ENCODE results near the gene LDB2. TPM values are rescaled to one million over a fixed set of nuclear protein-coding genes. Genes with fewer than 3 reads are reported as not detected.
"Not testable (repeated sequence)": the region's sequence is repeated elsewhere in the genome, so short reads cannot be mapped to it uniquely, and the experiment has no call there.

Gene LDB2
- total RNA-seq, 2 donors from 2014 or later: not detected

- no peaks in the 10 kb centered on the region for H3K36me3 Mint-ChIP-seq (ENCODE audit: low read depth)
- ATAC-seq (no peak), DNase-seq (no peak)
Measured at GRCh38 chr4:16544251-16544721, 354.2 kb downstream of the LDB2 start.

GRCh38 chr4:16537926-16538325, 360.5 kb downstream of the LDB2 start:
- ATAC-seq: no peak
- H3K9me3 ChIP-seq (ENCODE audit: control insufficient read depth, low read length, poor library complexity, severe bottlenecking): no peaks in the 10 kb centered on the region
- no peaks in the 10 kb centered on the region for H3K27me3 Mint-ChIP-seq
- no peak for DNase-seq
- H3K4me1 Mint-ChIP-seq: no peaks in the 10 kb centered on the region
- no peaks in the 10 kb centered on the region for H3K36me3 Mint-ChIP-seq (ENCODE audit: low read depth)
- H3K27ac Mint-ChIP-seq: no peak overlapping the region
- no peak overlapping the region for H3K4me3 Mint-ChIP-seq

More at GRCh38 chr4:16544251-16544721, 354.2 kb downstream of the LDB2 start:
- no peaks in the 10 kb centered on the region for H3K9me3 ChIP-seq (ENCODE audit: control insufficient read depth, low read length, poor library complexity, severe bottlenecking)
- Mint-ChIP-seq H3K27ac (no peak overlapping the region), H3K27me3 (no peaks in the 10 kb centered on the region), H3K4me1 (no peaks in the 10 kb centered on the region), H3K4me3 (no peak overlapping the region)

DNA sequence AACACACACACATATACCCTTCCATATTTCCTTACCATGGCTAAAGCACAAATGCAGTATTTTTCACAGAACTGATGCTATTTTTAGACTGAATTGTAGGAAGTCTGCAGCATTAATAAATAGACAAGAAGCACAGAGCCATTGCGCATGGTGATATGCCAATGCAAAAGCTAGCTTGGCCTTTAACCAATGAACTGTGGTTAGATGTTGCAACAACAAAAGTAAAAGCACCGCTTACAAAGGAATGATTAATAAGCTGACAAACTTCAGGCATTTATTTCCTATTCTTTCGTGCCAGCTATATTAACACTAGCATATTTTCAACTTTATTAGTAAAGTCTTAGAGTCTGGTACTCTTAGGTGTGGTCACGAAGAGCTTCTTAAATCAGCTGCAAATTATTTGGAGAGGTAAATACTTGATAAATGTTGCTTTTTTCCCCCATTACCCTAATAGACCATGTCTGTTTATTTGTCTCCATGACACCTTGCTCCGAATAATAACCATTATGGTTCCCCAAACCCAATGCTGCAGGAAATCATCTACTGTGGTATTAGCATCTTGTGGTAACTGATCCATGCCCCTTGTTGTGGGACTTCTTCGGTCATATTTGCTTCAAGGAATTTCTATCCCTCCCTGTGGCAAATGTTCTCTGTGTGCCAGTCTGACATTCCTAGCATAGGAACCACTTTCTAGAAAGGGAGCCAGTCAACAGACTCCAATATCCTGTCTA, 366.0 kb downstream of the LDB2 start:
- H3K9me3 ChIP-seq (ENCODE audit: control insufficient read depth, low read length, poor library complexity, severe bottlenecking): no peaks in the 10 kb centered on the region
- Mint-ChIP-seq H3K4me3 (no peak overlapping the region), H3K36me3 (ENCODE audit: low read depth) (no peaks in the 10 kb centered on the region), H3K4me1 (no peaks in the 10 kb centered on the region), H3K27ac (no peak overlapping the region), H3K27me3 (no peaks in the 10 kb centered on the region)
- no peak for DNase-seq
- ATAC-seq: no peak

DNA sequence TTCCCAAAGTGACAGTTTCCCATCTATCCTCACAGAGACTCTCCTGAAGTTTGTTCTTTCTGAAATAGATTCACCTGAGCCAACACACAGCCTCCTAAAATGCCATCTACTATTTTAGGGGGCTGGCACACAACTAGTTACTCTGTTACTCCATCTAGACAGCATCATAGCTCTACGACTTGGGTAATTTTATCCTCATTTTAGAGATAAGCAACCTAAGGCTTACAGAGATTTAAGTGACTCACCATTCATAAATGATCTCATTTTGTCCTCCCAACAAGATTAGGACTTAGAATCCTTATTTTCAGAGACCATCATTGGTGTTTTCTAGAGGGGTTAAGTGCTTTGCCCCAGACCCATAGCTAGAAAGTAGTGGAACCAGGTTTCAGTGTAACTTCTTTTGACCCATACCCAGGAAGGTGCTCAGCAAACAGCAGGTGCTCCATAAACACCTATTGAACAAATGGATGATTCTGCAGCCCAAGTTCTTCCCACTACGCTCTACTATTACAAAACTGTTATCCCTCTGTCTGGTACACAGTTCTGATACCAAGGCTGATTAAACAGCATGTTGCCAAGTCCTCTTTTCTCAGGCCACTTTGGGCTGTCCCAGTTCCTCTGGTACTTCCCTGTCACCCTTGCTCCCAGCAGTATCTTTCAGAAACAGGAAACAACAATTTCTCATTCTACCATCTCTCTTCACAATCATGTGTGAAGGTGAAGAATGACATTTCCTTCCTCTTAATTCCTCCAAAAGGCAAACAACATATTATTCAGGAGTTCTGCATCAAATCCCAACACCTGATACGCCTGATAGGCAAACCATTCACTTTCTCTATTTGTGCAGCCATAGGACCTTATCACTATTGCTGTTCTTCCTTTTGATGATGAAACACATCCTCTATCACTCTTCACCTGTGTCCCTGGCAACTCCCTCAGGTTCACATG, 367.5 kb downstream of the LDB2 start:
- Mint-ChIP-seq H3K4me3 (no peak overlapping the region), H3K4me1 (no peaks in the 10 kb centered on the region), H3K27me3 (no peaks in the 10 kb centered on the region), H3K36me3 (ENCODE audit: low read depth) (no peaks in the 10 kb centered on the region), H3K27ac (no peak overlapping the region)
- DNase-seq: no peak
- H3K9me3 ChIP-seq (ENCODE audit: control insufficient read depth, low read length, poor library complexity, severe bottlenecking): no peaks in the 10 kb centered on the region
- no peak for ATAC-seq

DNA sequence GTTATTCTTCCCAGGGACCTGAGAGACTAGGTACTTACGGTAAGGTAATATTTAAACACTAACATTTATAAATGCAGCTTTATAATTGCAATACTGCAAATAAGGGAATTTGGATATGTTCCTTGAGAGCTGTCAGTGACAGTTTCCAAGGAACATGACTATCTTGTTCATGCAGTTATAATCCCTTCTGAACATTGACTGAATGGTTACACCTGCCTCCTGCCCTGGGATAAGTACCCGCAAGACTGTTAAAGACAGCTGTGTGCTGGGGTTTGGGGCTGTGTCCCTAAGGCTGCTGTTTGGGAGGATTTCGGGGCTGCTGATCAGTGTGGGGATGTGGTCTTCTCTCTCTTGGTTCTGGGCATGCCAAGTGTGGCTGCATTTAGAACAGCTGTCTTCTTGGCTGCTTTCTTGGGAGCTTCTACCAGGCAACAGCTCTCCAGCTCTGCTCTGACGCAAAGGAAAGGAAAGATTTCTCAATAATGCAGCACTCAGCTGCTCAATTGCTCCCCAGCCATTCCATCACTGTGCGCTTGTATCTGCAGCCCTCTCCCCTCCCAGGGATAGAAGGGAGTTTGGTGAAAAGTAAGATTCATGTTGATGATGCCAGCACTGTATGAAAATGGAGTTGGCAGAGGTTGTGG, 373.4 kb downstream of the LDB2 start:
- no peak overlapping the region for H3K4me3 Mint-ChIP-seq
- no peak overlapping the region for H3K27ac Mint-ChIP-seq
- ATAC-seq (no peak), DNase-seq (no peak)
- H3K36me3 Mint-ChIP-seq (ENCODE audit: low read depth): no peaks in the 10 kb centered on the region
- no peaks in the 10 kb centered on the region for H3K4me1 Mint-ChIP-seq
- no peaks in the 10 kb centered on the region for H3K27me3 Mint-ChIP-seq
- no peaks in the 10 kb centered on the region for H3K9me3 ChIP-seq (ENCODE audit: control insufficient read depth, low read length, poor library complexity, severe bottlenecking)

GRCh38 chr4:16524406-16524805, 374.0 kb downstream of the LDB2 start:
- no peaks in the 10 kb centered on the region for H3K9me3 ChIP-seq (ENCODE audit: control insufficient read depth, low read length, poor library complexity, severe bottlenecking)
- Mint-ChIP-seq H3K4me1 (no peaks in the 10 kb centered on the region), H3K27ac (no peak overlapping the region), H3K36me3 (ENCODE audit: low read depth) (no peaks in the 10 kb centered on the region), H3K27me3 (no peaks in the 10 kb centered on the region), H3K4me3 (no peak overlapping the region)
- DNase-seq (no peak), ATAC-seq (no peak)

- not testable (repeated sequence) for ATAC-seq; H3K27ac Mint-ChIP-seq; H3K4me3 Mint-ChIP-seq; H3K27me3 Mint-ChIP-seq; DNase-seq; H3K4me1 Mint-ChIP-seq; H3K36me3 Mint-ChIP-seq (ENCODE audit: low read depth); H3K9me3 ChIP-seq (ENCODE audit: control insufficient read depth, low read length, poor library complexity, severe bottlenecking)
Measured at GRCh38 chr4:16523526-16523925, 374.9 kb downstream of the LDB2 start.

DNA sequence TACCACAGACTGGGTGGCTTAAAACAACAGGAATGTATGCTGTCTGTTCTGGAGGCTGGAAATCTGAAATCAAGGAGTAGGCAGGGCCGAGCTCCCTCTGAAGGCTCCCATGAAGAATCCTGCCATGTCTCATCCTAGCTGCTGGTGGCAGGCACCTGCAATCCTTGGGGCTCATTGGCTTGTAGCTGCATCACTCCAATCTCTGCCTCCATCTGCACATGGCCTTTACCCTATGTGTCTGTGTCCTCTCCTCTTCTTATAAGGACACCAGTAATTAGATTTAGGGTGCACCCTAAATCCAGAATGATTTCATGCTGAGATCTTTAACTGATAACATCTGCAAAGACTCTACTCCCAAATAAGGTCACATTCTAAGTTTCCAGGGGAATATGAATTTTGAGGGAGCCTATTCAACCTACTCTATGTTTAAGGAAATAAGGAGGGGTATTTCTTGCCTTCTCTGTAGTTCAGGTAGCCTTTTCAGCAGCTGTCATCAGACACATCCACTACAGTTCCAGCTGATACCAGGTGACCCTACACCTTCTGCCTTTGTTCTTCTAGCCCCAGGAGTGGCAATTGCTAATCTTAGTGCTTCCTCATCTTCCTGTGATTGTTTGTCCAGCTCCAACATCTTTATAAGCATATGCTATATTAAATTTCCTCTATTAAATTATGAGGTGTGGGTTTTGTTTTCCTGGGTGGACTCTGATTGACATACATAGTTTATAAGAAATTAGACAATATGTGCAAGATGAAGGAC, 377.1 kb downstream of the LDB2 start:
- DNase-seq: no peak
- H3K27ac Mint-ChIP-seq: no peak overlapping the region
- no peak for ATAC-seq
- H3K36me3 Mint-ChIP-seq (ENCODE audit: low read depth): no peaks in the 10 kb centered on the region
- no peaks in the 10 kb centered on the region for H3K27me3 Mint-ChIP-seq
- H3K4me1 Mint-ChIP-seq: no peaks in the 10 kb centered on the region
- H3K4me3 Mint-ChIP-seq: no peak overlapping the region
- H3K9me3 ChIP-seq (ENCODE audit: control insufficient read depth, low read length, poor library complexity, severe bottlenecking): no peaks in the 10 kb centered on the region

GRCh38 chr4:16516796-16517439, 381.5 kb downstream of the LDB2 start:
- H3K36me3 Mint-ChIP-seq (ENCODE audit: low read depth): no peaks in the 10 kb centered on the region
- DNase-seq: no peak
- no peaks in the 10 kb centered on the region for H3K9me3 ChIP-seq (ENCODE audit: control insufficient read depth, low read length, poor library complexity, severe bottlenecking)
- no peak overlapping the region for H3K4me3 Mint-ChIP-seq
- H3K27me3 Mint-ChIP-seq: no peaks in the 10 kb centered on the region
- H3K4me1 Mint-ChIP-seq: no peaks in the 10 kb centered on the region
- no peak overlapping the region for H3K27ac Mint-ChIP-seq
- no peak for ATAC-seq

GRCh38 chr4:16513876-16514275, 384.6 kb downstream of the LDB2 start:
- Mint-ChIP-seq H3K27me3 (no peaks in the 10 kb centered on the region), H3K4me3 (no peak overlapping the region)
- ATAC-seq: no peak

GRCh38 chr4:16508968-16509367, 389.5 kb downstream of the LDB2 start:
- no peaks in the 10 kb centered on the region for H3K4me1 Mint-ChIP-seq
- ATAC-seq (no peak), DNase-seq (no peak)
- H3K4me3 Mint-ChIP-seq: no peak overlapping the region
- H3K27me3 Mint-ChIP-seq: no peaks in the 10 kb centered on the region
- H3K27ac Mint-ChIP-seq: no peak overlapping the region
- no peaks in the 10 kb centered on the region for H3K9me3 ChIP-seq (ENCODE audit: control insufficient read depth, low read length, poor library complexity, severe bottlenecking)
- H3K36me3 Mint-ChIP-seq (ENCODE audit: low read depth): no peaks in the 10 kb centered on the region

More at GRCh38 chr4:16513876-16514275, 384.6 kb downstream of the LDB2 start:
- no peaks in the 10 kb centered on the region for H3K36me3 Mint-ChIP-seq (ENCODE audit: low read depth)
- no peak overlapping the region for H3K27ac Mint-ChIP-seq
- no peak for DNase-seq
- H3K4me1 Mint-ChIP-seq: no peaks in the 10 kb centered on the region
- H3K9me3 ChIP-seq (ENCODE audit: control insufficient read depth, low read length, poor library complexity, severe bottlenecking): no peaks in the 10 kb centered on the region

DNA sequence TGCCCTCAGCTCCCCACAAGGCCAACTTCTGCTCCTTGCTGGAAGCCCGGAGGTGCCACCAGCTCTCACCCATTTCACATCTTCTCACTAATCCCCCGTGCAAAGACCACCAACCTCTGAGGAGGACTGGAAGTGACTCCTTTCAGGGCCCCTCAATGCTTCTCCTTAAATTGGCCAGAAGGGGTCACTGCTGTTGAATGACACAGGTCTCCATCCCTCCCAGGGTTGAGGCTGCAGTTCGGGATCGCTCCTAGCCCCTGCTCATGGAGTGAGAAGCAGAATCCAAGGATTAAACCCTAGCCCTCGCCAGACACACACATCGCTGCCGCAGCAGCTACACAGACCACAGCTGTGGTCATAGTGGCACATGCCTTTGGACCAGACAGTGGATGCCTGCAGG, 392.7 kb downstream of the LDB2 start:
- ATAC-seq: no peak
- no peaks in the 10 kb centered on the region for H3K9me3 ChIP-seq (ENCODE audit: control insufficient read depth, low read length, poor library complexity, severe bottlenecking)

More for the DNA sequence above, 392.7 kb downstream of the LDB2 start:
- no peaks in the 10 kb centered on the region for H3K27me3 Mint-ChIP-seq
- no peaks in the 10 kb centered on the region for H3K36me3 Mint-ChIP-seq (ENCODE audit: low read depth)
- H3K4me3 Mint-ChIP-seq: no peak overlapping the region
- H3K27ac Mint-ChIP-seq: no peak overlapping the region
- no peak for DNase-seq
- H3K4me1 Mint-ChIP-seq: no peaks in the 10 kb centered on the region

All from T-helper 17 cell (primary cell).